Lower leg skin (tissue), 4 donors: ENCODE measurements around the gene KIRREL3. TPM values are rescaled to one million over a fixed set of nuclear protein-coding genes. Genes with fewer than 3 reads are reported as not detected.

Source experiments
- DNase-seq, 2 donors: peaks; one replicate each; pipeline ENCODE4 v3.0.0-alpha.2; 2019; ENCODE audit warnings: low spot score in 2 of 2
- H3K4me3 ChIP-seq: fragments of 200-600 bp; sonication (generic); 2 replicates; pipeline ENCODE4 v1.5.1; 2017; ENCODE audit warnings: mild to moderate bottlenecking, low read depth; ENCODE audit not compliant: poor library complexity, severe bottlenecking
- POLR2A ChIP-seq, 2 donors: fragments of 450-650 bp; IDR thresholded peaks; one replicate each; pipeline ENCODE4 v1.6.1; 2016 to 2017; ENCODE audit warnings: antibody characterized with exemption in 2 of 2, mild to moderate bottlenecking in 1 of 2, moderate library complexity in 1 of 2
- WGBS, 2 donors: methylation state at CpG; one replicate each; pipeline ENCODE4 v1.1.5; 2018; 5-methylcytosine and 5-hydroxymethylcytosine counted together
- intact Hi-C: fragments of 100-400 bp; cut with DNase I; formaldehyde crosslinking; loops from one replicate; pipeline ENCODE4 v1.15.0; 2023; ENCODE audit warnings: low total_unique reads
- total RNA-seq, 4 donors: library from RNA; depleted of rRNA; stranded (reverse); fragments of >200 nt; gene quantifications; one replicate each; pipeline ENCODE4 v1.1.0, GENCODE V29; 2016
- TF ChIP-seq, protein P1 (sequence below), 3 donors: fragments of 450-650 bp; IDR thresholded peaks; one replicate each; pipeline ENCODE4 v1.5.1; 2016; ENCODE audit warnings: antibody characterized with exemption in 3 of 3, mild to moderate bottlenecking in 3 of 3, moderate library complexity in 2 of 3

KIRREL3 gene
- total RNA-seq, 4 donors from 2014 or later = 0.13 TPM; not detected in 3

- 29 to 39% methylated on average over 11 of the region's 11 CpGs for WGBS, 2 donors
Measured at GRCh38 chr11:126573325-126573978, 427.1 kb downstream of the KIRREL3 start.

GRCh38 chr11:126570489-126570888, 430.1 kb downstream of the KIRREL3 start:
- 63% methylated on average over 5 of the region's 5 CpGs for WGBS, 2 donors
- TF ChIP-seq POLR2A (IDR thresholded peaks at IDR 0.05) = no peak
- TF ChIP-seq, protein P1, sequence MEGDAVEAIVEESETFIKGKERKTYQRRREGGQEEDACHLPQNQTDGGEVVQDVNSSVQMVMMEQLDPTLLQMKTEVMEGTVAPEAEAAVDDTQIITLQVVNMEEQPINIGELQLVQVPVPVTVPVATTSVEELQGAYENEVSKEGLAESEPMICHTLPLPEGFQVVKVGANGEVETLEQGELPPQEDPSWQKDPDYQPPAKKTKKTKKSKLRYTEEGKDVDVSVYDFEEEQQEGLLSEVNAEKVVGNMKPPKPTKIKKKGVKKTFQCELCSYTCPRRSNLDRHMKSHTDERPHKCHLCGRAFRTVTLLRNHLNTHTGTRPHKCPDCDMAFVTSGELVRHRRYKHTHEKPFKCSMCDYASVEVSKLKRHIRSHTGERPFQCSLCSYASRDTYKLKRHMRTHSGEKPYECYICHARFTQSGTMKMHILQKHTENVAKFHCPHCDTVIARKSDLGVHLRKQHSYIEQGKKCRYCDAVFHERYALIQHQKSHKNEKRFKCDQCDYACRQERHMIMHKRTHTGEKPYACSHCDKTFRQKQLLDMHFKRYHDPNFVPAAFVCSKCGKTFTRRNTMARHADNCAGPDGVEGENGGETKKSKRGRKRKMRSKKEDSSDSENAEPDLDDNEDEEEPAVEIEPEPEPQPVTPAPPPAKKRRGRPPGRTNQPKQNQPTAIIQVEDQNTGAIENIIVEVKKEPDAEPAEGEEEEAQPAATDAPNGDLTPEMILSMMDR (IDR thresholded peaks at IDR 0.05) = no peak
- intact Hi-C loops = no loop called here
- H3K4me3 ChIP-seq = no peak overlapping the region
- no peak for DNase-seq

More at GRCh38 chr11:126573325-126573978, 427.1 kb downstream of the KIRREL3 start:
- intact Hi-C loops = no loop called here
- TF ChIP-seq POLR2A (IDR thresholded peaks at IDR 0.05) = no peak
- TF ChIP-seq, protein P1 (IDR thresholded peaks at IDR 0.05) = no peak
- no peak overlapping the region for H3K4me3 ChIP-seq
- DNase-seq = no peak

DNA sequence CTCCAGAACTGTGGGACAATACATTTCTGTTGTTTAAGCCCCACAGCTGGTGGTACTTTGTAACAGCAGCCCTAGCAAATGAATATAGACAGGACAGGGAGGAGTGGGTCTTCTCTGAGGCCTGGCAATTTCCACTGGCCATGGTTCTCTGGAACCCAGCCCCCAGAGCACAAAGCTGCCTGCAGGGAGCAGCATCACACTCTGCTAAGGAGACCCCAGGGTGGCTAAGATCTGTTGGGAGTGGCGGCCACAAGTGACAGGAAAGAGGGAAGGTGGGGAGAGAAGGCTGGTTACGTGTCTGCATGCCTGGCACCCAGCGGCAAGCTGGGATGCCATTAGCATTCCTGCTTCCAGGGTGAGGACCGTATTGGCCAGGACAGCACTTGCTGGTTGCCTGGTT, 433.2 kb downstream of the KIRREL3 start:
- no peak overlapping the region for H3K4me3 ChIP-seq
- TF ChIP-seq POLR2A (IDR thresholded peaks at IDR 0.05) = no peak
- TF ChIP-seq, protein P1 (IDR thresholded peaks at IDR 0.05) = no peak
- intact Hi-C loops = no loop called here
- DNase-seq = no peak
- WGBS, 2 donors = 57 to 74% methylated on average over 4 of the region's 4 CpGs

DNA sequence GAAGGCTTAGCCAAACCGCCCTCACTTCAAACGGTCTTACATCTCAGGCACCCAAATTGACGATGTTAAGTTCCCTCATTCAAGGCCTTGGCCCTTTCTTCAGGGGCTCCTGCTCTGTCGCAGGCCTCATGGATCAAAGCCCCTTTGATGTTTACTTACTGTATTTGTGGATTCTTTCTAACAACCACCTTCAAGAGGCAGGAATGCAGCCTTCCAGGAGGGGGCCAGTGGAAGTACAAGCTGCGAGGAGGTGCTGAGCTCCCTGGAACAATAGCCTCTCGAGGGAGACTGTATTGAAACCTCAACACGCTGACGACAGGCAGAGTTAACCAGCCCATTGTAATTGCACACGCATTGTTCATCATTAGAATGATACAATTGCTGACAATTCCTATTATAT, 436.0 kb downstream of the KIRREL3 start:
- intact Hi-C loops = no loop called here
- 10 to 11% methylated on average over 9 of the region's 9 CpGs for WGBS, 2 donors
- TF ChIP-seq POLR2A (IDR thresholded peaks at IDR 0.05) = no peak
- TF ChIP-seq, protein P1 (IDR thresholded peaks at IDR 0.05) = no peak
- DNase-seq = no peak
- no peak overlapping the region for H3K4me3 ChIP-seq

- H3K4me3 ChIP-seq = no peak overlapping the region
- WGBS, 2 donors = 32 to 34% methylated on average over 8 of the region's 8 CpGs
- TF ChIP-seq, protein P1 (IDR thresholded peaks at IDR 0.05) = no peak
- no peak for TF ChIP-seq POLR2A (IDR thresholded peaks at IDR 0.05)
- intact Hi-C loops = no loop called here
- no peak for DNase-seq
Measured at GRCh38 chr11:126561327-126561893, 439.2 kb downstream of the KIRREL3 start.
